ENCODE results near the gene SIGLECL1.

Gene SIGLECL1

GRCh38 chr19:51253088-51253806 is 2.4 kb downstream of the SIGLECL1 start:
- no peak for DNase-seq

- no peak for DNase-seq
Measured at GRCh38 chr19:51256155-51256625, 5.3 kb downstream of the SIGLECL1 start.

- DNase-seq: no peak
Measured at GRCh38 chr19:51257471-51257870, 6.6 kb downstream of the SIGLECL1 start.

GRCh38 chr19:51258165-51259160 is 7.6 kb downstream of the SIGLECL1 start:
- no peak for DNase-seq

- DNase-seq: peak; percentile 13
Measured at GRCh38 chr19:51259348-51260245, 8.7 kb downstream of the SIGLECL1 start.

- DNase-seq: no peak
Measured at GRCh38 chr19:51263808-51264207, 12.9 kb downstream of the SIGLECL1 start.

GRCh38 chr19:51271067-51271466 is 20.2 kb downstream of the SIGLECL1 start:
- DNase-seq: peak; percentile 21

- DNase-seq: peak; percentile 4
Measured at GRCh38 chr19:51272183-51272810, 21.4 kb downstream of the SIGLECL1 start.

GRCh38 chr19:51274049-51274770 is 23.3 kb downstream of the SIGLECL1 start:
- no peak for DNase-seq

GRCh38 chr19:51277112-51277511 is 26.2 kb downstream of the SIGLECL1 start:
- DNase-seq: no peak

- no peak for DNase-seq
Measured at GRCh38 chr19:51282335-51282734, 31.5 kb downstream of the SIGLECL1 start.

- DNase-seq: no peak
Measured at GRCh38 chr19:51285682-51286081, 34.8 kb downstream of the SIGLECL1 start.

GRCh38 chr19:51289635-51290034 is 38.8 kb downstream of the SIGLECL1 start:
- DNase-seq: no peak

GRCh38 chr19:51292971-51293370 is 42.1 kb downstream of the SIGLECL1 start:
- DNase-seq: no peak

- DNase-seq: no peak
Measured at GRCh38 chr19:51293571-51294210, 42.8 kb downstream of the SIGLECL1 start.

- DNase-seq: no peak
Measured at GRCh38 chr19:51294211-51294976, 43.5 kb downstream of the SIGLECL1 start.

- DNase-seq: no peak
Measured at GRCh38 chr19:51294977-51295375, 44.1 kb downstream of the SIGLECL1 start.

GRCh38 chr19:51295382-51296126 is 44.7 kb downstream of the SIGLECL1 start:
- no peak for DNase-seq

GRCh38 chr19:51296336-51297093 is 45.6 kb downstream of the SIGLECL1 start:
- DNase-seq: no peak
